Adipose tissue (tissue), 3 donors: ENCODE results near the gene PATJ. TPM values are rescaled to one million over a fixed set of nuclear protein-coding genes. Genes with fewer than 3 reads are reported as not detected.
"Not testable (repeated sequence)": the region's sequence is repeated elsewhere in the genome, so short reads cannot be mapped to it uniquely, and the experiment has no call there.

ENCODE experiments used
- H3K27ac ChIP-seq: one replicate; pipeline ENCODE4 v1.5.1; 2013; ENCODE audit warnings: low read depth, low read length
- WGBS, 3 donors: extraction: QIAGEN DNeasy Blood & Tissue Kit; methylation state at CpG; one replicate each; pipeline ENCODE4 v1.1.7; 2013; 5-methylcytosine and 5-hydroxymethylcytosine counted together
- polyA plus RNA-seq, 3 donors: library from polyadenylated mRNA; stranded (reverse); fragments of 200-250 nt; gene quantifications; one replicate each; pipeline ENCODE4 v1.2.3, GENCODE V29; 2013
- donor health status: healthy with polysubstance abuse.
- donor health status: Bipolar disorder and iron deficiency.
- donor health status: healthy.

Gene PATJ
- polyA plus RNA-seq, result 1 to 10 TPM; 2.6 to 9.8 (median 2.9) TPM

GRCh38 chr1:61741711-61742619 is at the start of gene PATJ:
TSS of gene PATJ (plus strand) at chr1:61742480. CDS start at chr1:61762893, 20,413 bp downstream.
- H3K27ac ChIP-seq, result peak within 1 kb of the TSS; percentile 29
- WGBS, 3 donors, result 3 to 5% (median 4%) methylated on average over 42 to 54 of the region's 54 CpGs

DNA sequence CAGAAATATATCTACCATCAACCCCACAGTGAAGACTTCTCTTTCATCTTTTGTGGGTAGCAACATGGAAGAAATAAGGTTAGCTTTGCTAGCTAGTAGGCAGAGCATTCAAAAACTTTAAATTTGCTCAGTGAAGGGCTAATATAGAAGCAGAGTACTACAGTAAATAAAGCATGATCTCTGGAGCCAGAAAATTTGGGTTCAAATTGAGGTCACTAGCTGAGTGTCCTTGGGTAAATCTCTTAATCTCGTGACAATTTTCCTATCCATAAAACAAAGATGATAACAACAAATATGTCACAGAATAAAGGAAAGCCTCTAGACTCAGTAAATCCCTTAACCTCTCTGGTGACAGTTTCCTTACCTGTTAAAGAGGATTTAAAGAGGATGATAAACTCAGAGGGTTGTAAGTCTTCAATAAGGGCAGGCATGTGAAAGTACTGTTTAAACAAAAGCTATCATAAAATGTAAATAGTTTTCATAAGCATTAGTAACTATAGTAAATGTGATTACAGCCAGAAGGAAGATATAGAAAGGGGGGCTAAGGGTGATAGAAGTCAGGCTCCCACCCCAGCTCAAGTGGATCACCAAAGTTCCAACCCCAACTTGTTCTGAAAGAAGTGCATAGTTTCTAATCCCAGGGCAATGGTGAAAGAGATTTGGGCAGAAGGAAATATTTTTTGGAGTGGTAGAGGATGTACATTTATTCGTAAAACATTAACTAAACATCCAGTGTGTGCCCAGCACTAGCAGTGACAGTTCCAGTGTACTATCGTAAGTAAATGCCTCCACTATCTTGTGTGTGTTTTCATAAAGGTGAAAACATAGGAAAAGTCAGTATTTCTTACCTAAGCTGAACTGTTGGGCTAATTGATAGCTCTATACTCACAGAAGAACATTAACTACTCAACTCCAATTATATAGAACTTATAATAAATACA is 42.1 kb upstream of the PATJ start:
- H3K27ac ChIP-seq, result no peak overlapping the region
- 28 to 74% (median 67%) methylated on average over 3 of the region's 3 CpGs for WGBS, 3 donors

DNA sequence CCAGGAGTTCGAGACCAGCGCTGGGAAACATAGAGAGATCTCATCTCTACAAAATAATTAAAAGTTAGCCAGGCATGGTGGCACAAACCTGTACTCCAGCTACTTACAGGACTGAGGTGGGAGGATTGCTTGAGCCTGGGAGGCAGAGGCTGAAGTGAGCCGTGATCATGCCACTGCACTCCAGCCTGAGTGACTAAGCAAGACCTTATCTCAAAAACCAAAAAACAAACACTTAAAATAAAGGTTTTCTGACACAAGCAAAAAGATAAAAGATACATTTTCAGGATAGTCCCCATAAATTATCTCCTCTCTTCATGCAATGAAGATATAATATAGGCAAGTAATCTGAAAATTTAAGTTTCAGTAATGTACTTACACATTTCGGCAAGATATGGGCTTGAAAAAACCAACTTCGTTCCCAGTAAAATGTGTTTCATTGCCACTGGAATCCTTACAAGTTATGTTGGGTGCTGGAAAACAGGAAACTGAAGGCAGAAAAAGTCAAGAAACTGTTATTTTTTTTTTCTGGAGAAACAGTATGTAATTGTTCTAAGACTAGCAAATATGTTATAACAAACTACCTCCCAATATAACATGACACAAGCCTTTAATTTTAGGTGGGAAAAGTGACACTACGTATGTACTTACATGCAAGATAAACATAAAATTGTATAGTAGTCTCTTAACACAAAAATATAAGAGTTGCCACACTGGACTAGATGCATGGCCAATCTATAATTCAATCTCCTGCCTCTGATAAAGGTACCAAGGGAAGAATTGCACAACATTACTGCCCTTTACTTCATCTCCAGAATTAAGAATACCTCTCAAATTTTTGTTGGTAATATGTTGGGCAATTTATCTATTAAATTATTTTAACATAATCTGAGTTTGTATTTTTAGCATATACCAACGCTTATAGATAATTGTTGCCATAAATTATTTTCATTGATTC is 33.0 kb upstream of the PATJ start:
- no peak overlapping the region for H3K27ac ChIP-seq
- 91 to 92% (median 91%) methylated on average over 7 of the region's 7 CpGs for WGBS, 3 donors

DNA sequence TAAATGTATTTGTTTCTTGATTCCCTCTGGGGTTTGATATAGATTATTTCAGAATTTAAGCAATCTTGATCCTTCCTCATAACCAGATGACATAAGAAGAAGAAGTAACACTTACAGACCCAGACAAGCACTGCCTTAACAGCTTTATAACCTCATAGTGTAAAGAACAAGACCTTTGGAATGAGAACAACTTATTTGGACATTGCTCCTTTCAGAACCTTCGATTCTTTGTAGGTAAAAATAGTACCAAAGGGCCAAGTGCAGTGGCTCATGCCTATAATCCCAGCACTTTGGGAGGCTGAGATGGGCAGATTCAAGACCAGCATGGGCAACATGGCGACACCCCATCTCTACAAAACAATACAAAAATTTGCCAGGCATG is 32.4 kb upstream of the PATJ start:
- no peak overlapping the region for H3K27ac ChIP-seq
- 95 to 98% (median 95%) methylated on average over 2 of the region's 2 CpGs for WGBS, 3 donors

GRCh38 chr1:61711257-61711656 is 31.0 kb upstream of the PATJ start:
- not testable (repeated sequence) for H3K27ac ChIP-seq
- 93 to 98% (median 95%) methylated on average over 4 of the region's 4 CpGs for WGBS, 3 donors

- H3K27ac ChIP-seq, result no peak overlapping the region
Measured at GRCh38 chr1:61711969-61712368, 30.3 kb upstream of the PATJ start.

GRCh38 chr1:61718996-61719663 is 23.1 kb upstream of the PATJ start:
- WGBS, 3 donors, result 90% methylated on average over 8 of the region's 8 CpGs
- H3K27ac ChIP-seq, result not testable (repeated sequence)

GRCh38 chr1:61724506-61724812 is 17.8 kb upstream of the PATJ start:
- 0 to 5% (median 1%) methylated on average over 3 of the region's 3 CpGs for whole genome bisulfite sequencing, 3 donors
- H3K27ac ChIP-seq, result peak overlapping the region; percentile 34

- WGBS, 3 donors, result 0% methylated on average over 45 of the region's 45 CpGs
- H3K27ac ChIP-seq, result peak within 1 kb of the TSS; percentile 34
Measured at GRCh38 chr1:61724813-61725694, 17.2 kb upstream of the PATJ start, which contains the start of gene TM2D1. TSS of gene TM2D1 (minus strand) at chr1:61725141. CDS start at chr1:61725120, 21 bp downstream.

DNA sequence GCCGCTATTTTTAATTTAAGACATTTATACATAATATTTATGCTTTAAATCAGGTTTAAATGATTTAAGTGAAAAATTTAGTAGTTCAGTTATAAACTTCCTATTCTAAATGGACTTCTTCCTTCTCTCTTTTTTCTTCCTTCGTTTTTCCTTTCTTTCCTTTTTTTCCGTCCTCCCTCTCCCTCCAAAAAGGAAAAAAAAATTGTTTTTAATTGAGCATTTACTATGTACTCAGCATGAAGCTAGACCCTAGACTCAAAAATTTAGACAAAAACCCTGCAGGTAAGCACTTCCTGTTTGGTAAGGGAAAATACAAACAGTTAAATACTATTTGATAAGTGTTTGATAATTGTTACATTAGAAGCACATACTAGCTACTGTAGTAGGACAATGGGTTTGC is 14.7 kb upstream of the PATJ start:
- 73 to 78% (median 73%) methylated on average over 3 of the region's 3 CpGs for WGBS, 3 donors

GRCh38 chr1:61730679-61731078 is 11.6 kb upstream of the PATJ start:
- WGBS, 3 donors, result 0 to 41% (median 0%) methylated on average over 1 of the region's 1 CpG

More for the DNA sequence above, 14.7 kb upstream of the PATJ start:
- no peak overlapping the region for H3K27ac ChIP-seq

GRCh38 chr1:61732726-61733125 is 9.6 kb upstream of the PATJ start:
- 44 to 73% (median 49%) methylated on average over 3 of the region's 3 CpGs for WGBS, 3 donors
- no peak overlapping the region for H3K27ac ChIP-seq

More at GRCh38 chr1:61730679-61731078, 11.6 kb upstream of the PATJ start:
- not testable (repeated sequence) for H3K27ac ChIP-seq

DNA sequence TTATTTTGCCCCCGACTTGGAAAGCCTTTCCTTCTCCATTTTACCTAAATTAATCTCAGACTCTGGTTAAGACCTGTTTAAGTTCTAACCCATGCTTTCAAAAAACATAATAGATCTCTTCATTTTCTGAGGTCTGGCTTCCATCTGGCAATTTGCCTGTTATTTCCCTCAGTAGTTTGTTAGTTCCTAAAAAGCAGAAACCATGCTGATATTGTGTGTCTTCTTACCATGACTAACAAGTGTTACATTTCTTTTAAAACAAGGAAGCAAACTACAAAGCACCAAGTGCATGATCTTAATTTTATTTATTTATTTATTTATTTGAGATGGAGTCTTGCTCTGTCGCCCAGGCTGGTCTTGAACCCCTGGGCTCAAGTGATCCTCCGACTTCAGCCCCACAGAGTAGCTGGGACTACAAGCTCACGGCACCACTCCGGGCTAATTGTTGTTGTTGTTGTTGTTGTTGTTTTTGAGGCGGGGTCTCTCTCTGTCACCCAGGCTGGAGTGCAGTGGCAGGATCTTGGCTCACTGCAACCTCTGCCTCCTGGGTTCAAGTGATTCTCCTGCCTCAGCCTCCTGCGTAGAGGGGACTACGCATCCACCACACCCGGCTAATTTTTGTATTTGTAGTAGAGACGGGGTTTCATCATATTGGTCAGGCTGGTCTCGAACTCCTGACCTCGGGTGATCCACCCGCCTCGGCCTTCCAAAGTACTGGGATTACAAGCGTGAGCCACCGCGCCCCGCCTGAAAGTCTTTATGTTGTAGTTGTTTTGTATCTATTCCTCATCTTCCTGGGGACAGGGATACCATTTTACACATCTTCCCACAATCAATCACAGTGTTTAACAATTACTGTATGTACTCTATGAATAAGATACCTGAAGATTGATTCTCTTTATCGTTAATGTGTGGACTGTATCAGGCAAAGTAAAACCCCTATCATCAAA is 1.3 kb upstream of the PATJ start:
- H3K27ac ChIP-seq, result no peak overlapping the region
- 89 to 92% (median 91%) methylated on average over 19 of the region's 19 CpGs for WGBS, 3 donors

DNA sequence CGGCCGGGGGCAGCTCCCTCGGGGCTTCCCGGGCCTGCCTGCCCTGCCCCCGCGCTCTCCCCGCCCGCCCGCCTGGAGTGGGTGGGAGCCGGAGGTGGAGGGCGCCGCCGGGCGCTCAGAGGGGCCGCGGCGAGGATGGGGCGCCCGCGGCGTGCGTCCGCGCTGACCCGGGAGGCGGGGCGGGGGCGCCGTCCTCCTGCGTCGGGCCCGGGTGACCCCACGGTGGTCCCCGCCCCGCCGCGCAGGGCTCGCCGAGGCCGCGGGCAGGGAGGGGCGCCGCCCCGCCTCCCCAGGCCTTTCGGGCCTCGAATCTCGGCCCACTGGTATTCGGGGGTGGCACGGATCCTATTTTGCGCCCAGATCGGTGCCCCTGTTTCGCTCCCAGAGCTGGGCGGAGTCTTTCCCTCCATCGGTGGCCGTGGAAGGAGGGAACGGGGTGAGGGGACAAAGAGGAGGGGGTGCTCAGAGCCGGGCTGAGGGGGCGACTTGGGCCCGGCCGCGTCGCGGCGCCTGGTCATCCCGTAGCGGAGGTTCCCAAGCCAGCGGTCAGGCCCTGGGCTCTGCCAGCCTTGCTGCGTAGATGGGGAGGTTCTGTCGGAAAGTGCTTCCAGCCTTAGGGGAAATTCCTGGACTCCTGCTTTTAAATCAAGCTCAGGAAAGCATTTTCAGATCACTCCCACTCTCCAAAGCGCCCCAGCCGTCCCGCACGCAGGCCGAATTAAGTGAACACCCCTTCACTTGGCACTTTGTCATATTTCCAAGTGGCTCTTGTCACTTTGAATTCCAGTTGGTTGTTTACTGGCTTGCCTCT is 545 bp downstream of the PATJ start:
- peak overlapping the region; percentile 29 for H3K27ac ChIP-seq
- 2 to 3% (median 2%) methylated on average over 47 to 74 of the region's 74 CpGs for WGBS, 3 donors

GRCh38 chr1:61743431-61743705 is 1.1 kb downstream of the PATJ start:
- WGBS, 3 donors, result 36 to 63% (median 61%) methylated on average over 5 of the region's 5 CpGs

More at GRCh38 chr1:61743431-61743705, 1.1 kb downstream of the PATJ start:
- H3K27ac ChIP-seq, result no peak overlapping the region
